Neuronal stem cell (in vitro differentiated cells): ENCODE data around the gene RALB.

Experiments used
- DNase-seq: peaks from one replicate; pipeline ENCODE4 v3.0.0-alpha.2; 2013; ENCODE audit warnings: low spot score
- H2AFZ ChIP-seq: one replicate; pipeline ENCODE4 v1.6.1; 2013; ENCODE audit warnings: mild to moderate bottlenecking, low read length, inconsistent platforms
- H2AK5ac ChIP-seq: 2 replicates; pipeline ENCODE4 v1.6.1; 2013; ENCODE audit warnings: low read depth, mild to moderate bottlenecking, inconsistent platforms, low read length, moderate library complexity, mixed read lengths
- H2BK120ac ChIP-seq: 2 replicates; pipeline ENCODE4 v1.6.1; 2013; ENCODE audit warnings: low read depth, mild to moderate bottlenecking, inconsistent platforms, low read length, moderate library complexity, mixed read lengths
- H2BK12ac ChIP-seq: one replicate; pipeline ENCODE4 v1.6.1; 2013; ENCODE audit warnings: low read length, inconsistent platforms
- H2BK15ac ChIP-seq: 2 replicates; pipeline ENCODE4 v1.6.1; 2013; ENCODE audit warnings: mild to moderate bottlenecking, low read length, inconsistent platforms, mixed read lengths
- H2BK5ac ChIP-seq: one replicate; pipeline ENCODE4 v1.6.1; 2013; ENCODE audit warnings: inconsistent platforms, mild to moderate bottlenecking, low read length, moderate library complexity
- H3K14ac ChIP-seq: one replicate; pipeline ENCODE4 v1.6.1; 2013; ENCODE audit warnings: low read length, inconsistent platforms
- H3K18ac ChIP-seq: 2 replicates; pipeline ENCODE4 v1.6.1; 2013; ENCODE audit warnings: low read length, inconsistent platforms
- H3K23ac ChIP-seq: 2 replicates; pipeline ENCODE4 v1.6.1; 2013; ENCODE audit warnings: low read depth, mild to moderate bottlenecking, mixed read lengths, low read length, inconsistent platforms; ENCODE audit not compliant: poor library complexity
- H3K27ac ChIP-seq: replicated peaks from 3 replicates; pipeline ENCODE4 v1.5.1; 2013; ENCODE audit warnings: low read length, inconsistent platforms
- H3K27me3 ChIP-seq, 3 experiments: 2 replicates each; pipeline ENCODE4 v1.6.1; 2013; ENCODE audit warnings: low read length in 3 of 3, mild to moderate bottlenecking in 2 of 3, inconsistent platforms in 1 of 3, low read depth in 1 of 3, mixed read lengths in 1 of 3, moderate library complexity in 1 of 3; ENCODE audit not compliant: control insufficient read depth in 3 of 3, insufficient read depth in 3 of 3
- H3K36me3 ChIP-seq, 2 donors: replicated peaks in 1 of 2; 2 replicates each; pipeline ENCODE4 v1.6.1; 2013; ENCODE audit warnings: low read length in 2 of 2; ENCODE audit not compliant: control insufficient read depth in 2 of 2, insufficient read depth in 2 of 2
- H3K4ac ChIP-seq: 2 replicates; pipeline ENCODE4 v1.6.1; 2013; ENCODE audit warnings: inconsistent platforms, mild to moderate bottlenecking, low read length, moderate library complexity
- H3K4me1 ChIP-seq, 2 donors: 1 replicate in 1 of 2; 2 replicates in 1 of 2; pipeline ENCODE4 v1.6.1; 2013; ENCODE audit warnings: low read length in 2 of 2, low read depth in 1 of 2; ENCODE audit not compliant: control insufficient read depth in 2 of 2, insufficient read depth in 1 of 2
- H3K4me2 ChIP-seq: one replicate; pipeline ENCODE4 v1.6.1; 2013; ENCODE audit warnings: mild to moderate bottlenecking, low read length, inconsistent platforms; ENCODE audit not compliant: insufficient read depth, poor library complexity, severe bottlenecking
- H3K4me3 ChIP-seq, 2 donors: 2 replicates each; pipeline ENCODE4 v1.5.1; 2013; ENCODE audit warnings: low read length in 2 of 2, mild to moderate bottlenecking in 2 of 2, inconsistent platforms in 1 of 2, moderate library complexity in 1 of 2
- H3K79me1 ChIP-seq: one replicate; pipeline ENCODE4 v1.6.1; 2013; ENCODE audit warnings: low read depth, mild to moderate bottlenecking, inconsistent platforms, low read length, moderate library complexity
- H3K9ac ChIP-seq: one replicate; pipeline ENCODE4 v1.6.1; 2013; ENCODE audit warnings: mild to moderate bottlenecking, low read depth, low read length, inconsistent platforms; ENCODE audit not compliant: poor library complexity
- H3K9me3 ChIP-seq, 2 donors: replicated peaks in 1 of 2; 2 replicates each; pipeline versions ENCODE3 to v1.6.1; 2013; ENCODE audit warnings: low read length in 2 of 2, mild to moderate bottlenecking in 2 of 2, inconsistent platforms in 1 of 2, low read depth in 1 of 2, mixed read lengths in 1 of 2, moderate library complexity in 1 of 2; ENCODE audit not compliant: control insufficient read depth in 2 of 2, insufficient read depth in 1 of 2
- H4K8ac ChIP-seq: one replicate; pipeline ENCODE4 v1.6.1; 2013; ENCODE audit warnings: low read depth, mild to moderate bottlenecking, inconsistent platforms, low read length, moderate library complexity
- H4K91ac ChIP-seq: one replicate; pipeline ENCODE4 v1.6.1; 2013; ENCODE audit warnings: low read length, low read depth, mild to moderate bottlenecking, inconsistent platforms; ENCODE audit not compliant: poor library complexity
- WGBS, 2 donors: extraction: QIAGEN DNeasy Blood & Tissue Kit; methylation state at CpG; one replicate each; pipeline ENCODE4 v1.1.7; 2013; ENCODE audit warnings: missing lambda C conversion rate in 2 of 2, mixed read lengths in 1 of 2; ENCODE audit not compliant: insufficient read length in 2 of 2, insufficient replicate concordance in 1 of 2; ENCODE audit errors: extremely low coverage in 2 of 2; 5-methylcytosine and 5-hydroxymethylcytosine counted together

RALB gene

GRCh38 chr2:120290737-120291136, 38.1 kb downstream of the RALB start:
- H3K27ac ChIP-seq: no peak overlapping the region

GRCh38 chr2:120291401-120292311, 39.0 kb downstream of the RALB start:
- no peak overlapping the region for H2BK12ac ChIP-seq
- H3K79me1 ChIP-seq: no peaks in the 10 kb centered on the region
- H4K91ac ChIP-seq: no peak overlapping the region
- no peak overlapping the region for H3K4ac ChIP-seq
- H3K27ac ChIP-seq: no peak overlapping the region
- no peak overlapping the region for H3K23ac ChIP-seq
- H3K9me3 ChIP-seq: no peaks in the 10 kb centered on the region
- H2BK5ac ChIP-seq: no peak overlapping the region
- H2AK5ac ChIP-seq: no peak overlapping the region
- no peak for DNase-seq
- no peak overlapping the region for H2BK120ac ChIP-seq
- H3K4me2 ChIP-seq: no peak overlapping the region
- no peak overlapping the region for H4K8ac ChIP-seq
- no peak overlapping the region for H3K9ac ChIP-seq
- peaks cover 8 to 16% of the 10 kb centered on the region in 2 donors for H3K4me1 ChIP-seq
- no peak overlapping the region for H3K14ac ChIP-seq
- H2BK15ac ChIP-seq: no peak overlapping the region
- no peak overlapping the region for H2AFZ ChIP-seq
- WGBS, 2 donors: no CpG with 5 or more reads among the region's 4 CpGs
- H3K36me3 ChIP-seq: peaks cover 0 to 21% of the 10 kb centered on the region in 2 donors
- H3K27me3 ChIP-seq: no peaks in the 10 kb centered on the region
- no peak overlapping the region for H3K18ac ChIP-seq
- H3K4me3 ChIP-seq: no peak overlapping the region

More at GRCh38 chr2:120290737-120291136, 38.1 kb downstream of the RALB start:
- no peaks in the 10 kb centered on the region for H3K79me1 ChIP-seq
- no peak overlapping the region for H3K4ac ChIP-seq
- H3K9ac ChIP-seq: no peak overlapping the region
- no peak overlapping the region for H2BK5ac ChIP-seq
- H2BK12ac ChIP-seq: no peak overlapping the region
- H3K14ac ChIP-seq: no peak overlapping the region
- no peaks in the 10 kb centered on the region for H3K9me3 ChIP-seq
- peaks cover 8 to 16% of the 10 kb centered on the region in 2 donors for H3K4me1 ChIP-seq
- peaks cover 0 to 16% of the 10 kb centered on the region in 2 donors for H3K36me3 ChIP-seq
- H3K23ac ChIP-seq: no peak overlapping the region
- no peak overlapping the region for H2AK5ac ChIP-seq
- DNase-seq: no peak
- H3K4me3 ChIP-seq: no peak overlapping the region
- no peak overlapping the region for H2BK120ac ChIP-seq
- H3K4me2 ChIP-seq: no peak overlapping the region
- H2BK15ac ChIP-seq: no peak overlapping the region
- no peak overlapping the region for H4K8ac ChIP-seq
- no peak overlapping the region for H4K91ac ChIP-seq
- no peaks in the 10 kb centered on the region for H3K27me3 ChIP-seq
- no CpG with 5 or more reads among the region's 2 CpGs for WGBS, 2 donors
- no peak overlapping the region for H3K18ac ChIP-seq
- H2AFZ ChIP-seq: no peak overlapping the region

GRCh38 chr2:120293096-120294007, 40.7 kb downstream of the RALB start:
- no peaks in the 10 kb centered on the region for H3K9me3 ChIP-seq
- no peak overlapping the region for H2BK120ac ChIP-seq
- DNase-seq: no peak

GRCh38 chr2:120294008-120294340, 41.3 kb downstream of the RALB start:
- Histone ChIP-seq H3K4me1 (peaks cover 6 to 16% of the 10 kb centered on the region in 2 donors), H2AFZ (no peak overlapping the region), H4K8ac (no peak overlapping the region), H3K18ac (no peak overlapping the region), H3K4me3 (no peak overlapping the region), H3K9me3 (no peaks in the 10 kb centered on the region), H2AK5ac (no peak overlapping the region), H3K23ac (no peak overlapping the region), H2BK5ac (no peak overlapping the region), H2BK12ac (no peak overlapping the region), H3K9ac (no peak overlapping the region), H3K27me3 (no peaks in the 10 kb centered on the region), H3K4ac (no peak overlapping the region), H3K14ac (no peak overlapping the region), H3K79me1 (no peaks in the 10 kb centered on the region), H3K27ac (no peak overlapping the region), H3K36me3 (peaks cover 0 to 21% of the 10 kb centered on the region in 2 donors), H4K91ac (no peak overlapping the region), H3K4me2 (no peak overlapping the region), H2BK15ac (no peak overlapping the region), H2BK120ac (no peak overlapping the region)
- no peak for DNase-seq
- no CpG with 5 or more reads among the region's 3 CpGs for WGBS, 2 donors

More at GRCh38 chr2:120293096-120294007, 40.7 kb downstream of the RALB start:
- H3K23ac ChIP-seq: no peak overlapping the region
- no peaks in the 10 kb centered on the region for H3K27me3 ChIP-seq
- H3K4me3 ChIP-seq: no peak overlapping the region
- no peak overlapping the region for H3K18ac ChIP-seq
- no peak overlapping the region for H3K4ac ChIP-seq
- no peak overlapping the region for H4K8ac ChIP-seq
- no peak overlapping the region for H3K9ac ChIP-seq
- peaks cover 0 to 21% of the 10 kb centered on the region in 2 donors for H3K36me3 ChIP-seq
- no peak overlapping the region for H2BK5ac ChIP-seq
- no peak overlapping the region for H2BK15ac ChIP-seq
- no peak overlapping the region for H3K4me2 ChIP-seq
- H2AK5ac ChIP-seq: no peak overlapping the region
- H3K27ac ChIP-seq: no peak overlapping the region
- no peak overlapping the region for H3K14ac ChIP-seq
- H2BK12ac ChIP-seq: no peak overlapping the region
- H2AFZ ChIP-seq: no peak overlapping the region
- peaks cover 6 to 16% of the 10 kb centered on the region in 2 donors for H3K4me1 ChIP-seq
- no peak overlapping the region for H4K91ac ChIP-seq
- WGBS, 2 donors: no CpG with 5 or more reads among the region's 5 CpGs
- no peaks in the 10 kb centered on the region for H3K79me1 ChIP-seq
